Fibroblast of mammary gland (primary cell): Measurements from ENCODE around the gene PRIM1.
A peak's percentile ranks its signal among the peaks of the same experiment; 100 is the strongest.

Experiments
- DNase-seq: peaks from one replicate; pipeline ENCODE4 v3.0.0-alpha.2; 2010; ENCODE audit warnings: low read depth
- H3K4me3 ChIP-seq: 2 replicates; pipeline ENCODE4 v1.5.1; 2011; ENCODE audit warnings: low read depth, mild to moderate bottlenecking, low read length, moderate library complexity; ENCODE audit not compliant: control insufficient read depth
- TF ChIP-seq, protein P1 (sequence below): conservative IDR thresholded peaks from 2 replicates; pipeline ENCODE4 v1.5.1; 2011; ENCODE audit warnings: low read depth, low read length, inconsistent platforms; ENCODE audit not compliant: control insufficient read depth, insufficient read depth

PRIM1 gene

GRCh38 chr12:56723352-56723751 is 28.8 kb downstream of the PRIM1 start:
- TF ChIP-seq, protein P1, sequence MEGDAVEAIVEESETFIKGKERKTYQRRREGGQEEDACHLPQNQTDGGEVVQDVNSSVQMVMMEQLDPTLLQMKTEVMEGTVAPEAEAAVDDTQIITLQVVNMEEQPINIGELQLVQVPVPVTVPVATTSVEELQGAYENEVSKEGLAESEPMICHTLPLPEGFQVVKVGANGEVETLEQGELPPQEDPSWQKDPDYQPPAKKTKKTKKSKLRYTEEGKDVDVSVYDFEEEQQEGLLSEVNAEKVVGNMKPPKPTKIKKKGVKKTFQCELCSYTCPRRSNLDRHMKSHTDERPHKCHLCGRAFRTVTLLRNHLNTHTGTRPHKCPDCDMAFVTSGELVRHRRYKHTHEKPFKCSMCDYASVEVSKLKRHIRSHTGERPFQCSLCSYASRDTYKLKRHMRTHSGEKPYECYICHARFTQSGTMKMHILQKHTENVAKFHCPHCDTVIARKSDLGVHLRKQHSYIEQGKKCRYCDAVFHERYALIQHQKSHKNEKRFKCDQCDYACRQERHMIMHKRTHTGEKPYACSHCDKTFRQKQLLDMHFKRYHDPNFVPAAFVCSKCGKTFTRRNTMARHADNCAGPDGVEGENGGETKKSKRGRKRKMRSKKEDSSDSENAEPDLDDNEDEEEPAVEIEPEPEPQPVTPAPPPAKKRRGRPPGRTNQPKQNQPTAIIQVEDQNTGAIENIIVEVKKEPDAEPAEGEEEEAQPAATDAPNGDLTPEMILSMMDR = no peak
- H3K4me3 ChIP-seq = peak overlapping the region; percentile 100
- DNase-seq = no peak

- TF ChIP-seq, protein P1 = no peak
- H3K4me3 ChIP-seq = peak overlapping the region; percentile 100
- DNase-seq = no peak
Measured at GRCh38 chr12:56722832-56723231, 29.3 kb downstream of the PRIM1 start.

DNA sequence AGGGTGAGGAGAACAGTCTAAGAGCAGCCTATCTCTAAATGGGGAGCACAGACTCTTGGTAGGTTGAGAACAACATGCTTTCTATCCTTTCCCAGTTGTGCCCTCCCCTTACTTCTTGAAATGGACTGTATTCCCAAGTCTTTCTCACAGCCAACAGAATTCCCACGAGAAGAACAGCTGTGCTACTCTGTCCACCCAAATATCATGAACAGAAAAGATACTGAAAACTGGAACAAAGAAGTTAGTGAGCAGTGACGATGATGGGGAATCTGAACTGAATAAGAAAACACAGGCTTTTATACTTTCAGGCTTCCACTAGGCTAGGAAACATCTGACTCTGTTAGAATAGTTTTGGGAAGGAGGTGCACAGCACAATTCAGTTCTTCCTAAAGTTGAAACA is 30.4 kb downstream of the PRIM1 start:
- H3K4me3 ChIP-seq = no peak overlapping the region
- DNase-seq = no peak
- TF ChIP-seq, protein P1 = no peak

DNA sequence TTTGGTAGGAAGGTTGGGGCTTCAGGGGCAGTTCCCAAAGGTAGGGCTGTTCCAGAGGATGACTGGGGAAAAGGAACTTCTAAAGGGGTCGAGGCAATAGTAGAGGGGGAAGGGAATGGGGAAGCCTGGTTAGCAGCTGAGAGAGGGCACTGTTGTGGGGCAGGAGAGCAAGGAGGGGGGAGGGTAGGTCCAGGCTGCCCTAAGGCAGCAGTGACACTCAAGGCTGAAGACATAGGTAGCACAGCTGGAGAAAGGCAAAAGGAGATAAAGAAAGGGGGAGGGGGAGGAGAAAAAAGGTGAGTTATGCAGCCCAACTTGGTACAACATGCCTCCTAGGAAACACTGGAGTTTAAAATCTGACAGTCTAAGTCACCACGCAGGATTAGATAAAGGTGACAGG is 30.9 kb downstream of the PRIM1 start:
- TF ChIP-seq, protein P1 = no peak
- no peak overlapping the region for H3K4me3 ChIP-seq
- no peak for DNase-seq

- no peak overlapping the region for H3K4me3 ChIP-seq
- TF ChIP-seq, protein P1 = no peak
- DNase-seq = no peak
Measured at GRCh38 chr12:56720731-56721151, 31.4 kb downstream of the PRIM1 start.

- TF ChIP-seq, protein P1 = no peak
- no peak for DNase-seq
- H3K4me3 ChIP-seq = no peak overlapping the region
Measured at GRCh38 chr12:56719056-56719455, 33.1 kb downstream of the PRIM1 start.

DNA sequence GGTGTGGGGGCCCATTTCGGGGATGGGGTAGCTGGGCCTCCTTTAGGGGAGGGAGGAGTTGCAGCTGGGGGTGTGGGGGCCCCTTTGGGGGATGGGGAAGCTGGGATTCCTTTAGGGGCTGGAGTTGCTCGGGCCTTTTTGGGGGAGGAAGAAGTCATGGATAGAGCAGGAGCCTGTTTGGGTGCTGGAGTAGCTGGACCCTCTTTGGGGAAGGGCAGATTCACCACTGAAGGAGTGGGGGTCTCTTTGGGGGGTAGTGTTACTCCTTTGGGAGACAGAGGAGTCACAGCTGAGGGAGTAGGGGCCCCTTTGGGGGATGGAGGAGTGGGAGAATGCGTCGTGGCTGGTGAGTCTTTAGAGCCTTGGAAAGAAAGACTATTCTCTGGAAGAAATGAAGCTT is 33.5 kb downstream of the PRIM1 start:
- DNase-seq = no peak
- TF ChIP-seq, protein P1 = no peak
- H3K4me3 ChIP-seq = no peak overlapping the region
